GM19397 (cell line): ENCODE data around the gene ALG12.

Source experiments
- ATAC-seq: cut with Tn5 transposase; IDR thresholded peaks from one replicate; pipeline ENCODE4 v1.9.1; 2021; ENCODE audit warnings: mild to moderate bottlenecking, moderate library complexity; ENCODE audit not compliant: unreplicated experiment

Gene ALG12

GRCh38 chr22:49933236-49934159 lies 15.3 kb upstream of the ALG12 start:
- ATAC-seq: no peak

GRCh38 chr22:49930596-49931412 lies 12.6 kb upstream of the ALG12 start:
- ATAC-seq: no peak

- ATAC-seq: no peak
Observed at GRCh38 chr22:49929994-49930575, 11.8 kb upstream of the ALG12 start.

GRCh38 chr22:49929211-49929979 lies 11.2 kb upstream of the ALG12 start:
- peak; percentile 49 for ATAC-seq

GRCh38 chr22:49928555-49929210 lies 10.4 kb upstream of the ALG12 start:
- no peak for ATAC-seq

- no peak for ATAC-seq
Observed at GRCh38 chr22:49928185-49928495, 9.9 kb upstream of the ALG12 start.

- ATAC-seq: no peak
Observed at GRCh38 chr22:49927483-49928184, 9.4 kb upstream of the ALG12 start.

- ATAC-seq: no peak
Observed at GRCh38 chr22:49926916-49927315, 8.7 kb upstream of the ALG12 start.

GRCh38 chr22:49925525-49926128 lies 7.4 kb upstream of the ALG12 start:
- no peak for ATAC-seq

- ATAC-seq: no peak
Observed at GRCh38 chr22:49924113-49924833, 6.0 kb upstream of the ALG12 start.

- no peak for ATAC-seq
Observed at GRCh38 chr22:49923445-49923844, 5.2 kb upstream of the ALG12 start.

GRCh38 chr22:49922926-49923325 lies 4.7 kb upstream of the ALG12 start:
- no peak for ATAC-seq

GRCh38 chr22:49922484-49922883 lies 4.2 kb upstream of the ALG12 start:
- no peak for ATAC-seq

GRCh38 chr22:49921508-49922278 lies 3.5 kb upstream of the ALG12 start:
- no peak for ATAC-seq

GRCh38 chr22:49920859-49921258 lies 2.6 kb upstream of the ALG12 start:
- ATAC-seq: no peak

GRCh38 chr22:49918911-49919881 lies 958 bp upstream of the ALG12 start:
- no peak for ATAC-seq

- ATAC-seq: no peak
Observed at GRCh38 chr22:49916831-49917230, 1.4 kb downstream of the ALG12 start.
